GM12878 (cell line): ENCODE data around the gene ZNF154. TPM values are rescaled to one million over a fixed set of nuclear protein-coding genes. Genes with fewer than 3 reads are reported as not detected.

Source experiments
- ATAC-seq: fragments of 200-7000 bp; cut with Tn5 transposase; 3 replicates; pipeline ENCODE4 v1.9.1; 2020; ENCODE audit warnings: mild to moderate bottlenecking, moderate library complexity
- BruUV-seq: library from RNA; stranded (reverse); fragments of 400-500 nt; replicated peaks from 2 replicates; lab custom pipeline; 2021; lab: Mats Ljungman, UMichigan
- CTCF ChIA-PET: fragments of 300-600 bp; sonication (Branson Sonifier 250); formaldehyde crosslinking; extraction: SDS; loops from one replicate; lab custom pipeline; 2021; ENCODE audit warnings: inconsistent platforms; lab: Yijun Ruan, JAX
- POLR2A ChIA-PET: fragments of 350-600 bp; formaldehyde crosslinking; extraction: SDS; loops from one replicate; lab custom pipeline; 2021; ENCODE audit warnings: inconsistent platforms; lab: Charles Lee
- RAD21 ChIA-PET: fragments of 300-600 bp; sonication (Branson Sonifier 250); formaldehyde crosslinking; loops from one replicate; lab custom pipeline; 2023; ENCODE audit warnings: antibody characterized with exemption; ENCODE audit not compliant: unreplicated experiment; lab: Charles Lee
- SMC1A ChIA-PET: fragments of 300-600 bp; sonication (Branson Sonifier 250); formaldehyde crosslinking; loops from one replicate; lab custom pipeline; 2023; ENCODE audit not compliant: unreplicated experiment, uncharacterized antibody; lab: Charles Lee
- DNase-seq: peaks from one replicate; pipeline ENCODE4 v3.0.0-alpha.2; 2011; ENCODE audit warnings: low read depth, low spot score
- FAIRE-seq: peaks from 3 replicates; lab custom pipeline; 2011; peaks lifted over from hg19 to GRCh38; lab: Jason Lieb, UNC
- H2AFZ ChIP-seq: 2 replicates; pipeline ENCODE4 v1.6.0; 2011; ENCODE audit warnings: low read depth, low read length, control low read depth; ENCODE audit not compliant: control insufficient read depth
- H3K27ac ChIP-seq: 2 replicates; pipeline ENCODE4 v1.5.1; 2011; ENCODE audit warnings: control low read depth; ENCODE audit not compliant: control insufficient read depth, insufficient read depth
- H3K27me3 ChIP-seq, 2 experiments: replicated peaks in 1 of 2; 2 replicates each; pipeline versions ENCODE4 v1.6.0 to v1.6.1; 2011; ENCODE audit warnings: low read length in 1 of 2; ENCODE audit not compliant: control insufficient read depth in 2 of 2, insufficient read depth in 2 of 2
- H3K36me3 ChIP-seq, 2 experiments: 2 replicates each; pipeline ENCODE4 v1.5.1; 2011; ENCODE audit warnings: low read length in 1 of 2; ENCODE audit not compliant: control insufficient read depth in 2 of 2, insufficient read depth in 2 of 2
- H3K4me1 ChIP-seq: 2 replicates; pipeline ENCODE4 v1.6.1; 2011; ENCODE audit warnings: mild to moderate bottlenecking, low read length, moderate library complexity, mixed read lengths; ENCODE audit not compliant: control insufficient read depth, insufficient read depth
- H3K4me2 ChIP-seq: 2 replicates; pipeline ENCODE4 v1.6.0; 2011; ENCODE audit warnings: control low read depth; ENCODE audit not compliant: control insufficient read depth, insufficient read depth
- H3K4me3 ChIP-seq: fragments of 200-600 bp; sonication (generic); 2 replicates; pipeline ENCODE4 v1.5.1; 2016
- H3K79me2 ChIP-seq: 2 replicates; pipeline ENCODE4 v1.6.0; 2011; ENCODE audit warnings: low read length; ENCODE audit not compliant: control insufficient read depth, insufficient read depth
- H3K9ac ChIP-seq: 2 replicates; pipeline ENCODE4 v1.8.0; 2011; ENCODE audit warnings: low read length, control low read depth, mixed read lengths; ENCODE audit not compliant: control insufficient read depth, insufficient read depth
- H3K9me3 ChIP-seq: replicated peaks from 3 replicates; pipeline ENCODE4 v1.5.1; 2011; ENCODE audit warnings: mild to moderate bottlenecking, low read length; ENCODE audit not compliant: control insufficient read depth, insufficient read depth
- H4K20me1 ChIP-seq: 2 replicates; pipeline ENCODE4 v1.6.0; 2011; ENCODE audit not compliant: control insufficient read depth, insufficient read depth
- CUX1 ChIP-seq: IDR thresholded peaks from 2 replicates; pipeline ENCODE4 v1.6.1; 2012; ENCODE audit warnings: improper control_type of control experiment, low read depth, low read length; ENCODE audit not compliant: insufficient replicate concordance
- E2F4 ChIP-seq: IDR thresholded peaks from 2 replicates; pipeline ENCODE4 v1.6.1; 2012; ENCODE audit warnings: low read depth, low read length, improper control_type of control experiment
- FOXM1 ChIP-seq: IDR thresholded peaks from 2 replicates; pipeline ENCODE4 v1.6.1; 2012; ENCODE audit warnings: low read depth, mild to moderate bottlenecking, inconsistent platforms, low read length, moderate library complexity
- GATAD2B ChIP-seq: fragments of 450-650 bp; conservative IDR thresholded peaks from 2 replicates; pipeline ENCODE4 v1.6.1; 2017; ENCODE audit warnings: low read depth, mild to moderate bottlenecking, moderate library complexity
- IRF5 ChIP-seq: fragments of 450-650 bp; IDR thresholded peaks from 2 replicates; pipeline ENCODE4 v1.6.1; 2017; ENCODE audit warnings: borderline replicate concordance
- MTA2 ChIP-seq: fragments of 450-650 bp; IDR thresholded peaks from 2 replicates; pipeline ENCODE4 v1.6.1; 2016; ENCODE audit warnings: low read depth, mild to moderate bottlenecking, moderate library complexity
- MYB ChIP-seq: fragments of 150-350 bp; IDR thresholded peaks from 2 replicates; pipeline ENCODE4 v1.6.1; 2014; ENCODE audit warnings: mild to moderate bottlenecking, low read depth, low read length, borderline replicate concordance
- PAX5 ChIP-seq: IDR thresholded peaks from 2 replicates; pipeline ENCODE4 v1.6.1; 2011; ENCODE audit warnings: low read depth, low read length, borderline replicate concordance
- RCOR1 ChIP-seq: conservative IDR thresholded peaks from 2 replicates; pipeline ENCODE4 v1.6.1; 2012; ENCODE audit warnings: low read depth, low read length, improper control_type of control experiment
- RFX5 ChIP-seq: IDR thresholded peaks from 2 replicates; pipeline ENCODE4 v1.6.1; 2011; ENCODE audit warnings: low read depth, low read length, improper control_type of control experiment
- SREBF2 ChIP-seq: IDR thresholded peaks from 2 replicates; pipeline ENCODE4 v1.6.1; 2012; ENCODE audit warnings: mild to moderate bottlenecking, low read length
- YBX1 ChIP-seq: fragments of 450-650 bp; IDR thresholded peaks from 2 replicates; pipeline ENCODE4 v1.6.1; 2016; ENCODE audit warnings: antibody characterized with exemption
- ZZZ3 ChIP-seq: IDR thresholded peaks from 2 replicates; pipeline ENCODE4 v1.6.1; 2011; ENCODE audit warnings: low read depth; ENCODE audit not compliant: control insufficient read depth, insufficient read length
- WGBS: methylation state at CpG from one replicate; pipeline ENCODE4 v1.1.6; 2016; ENCODE audit warnings: low lambda C conversion rate; ENCODE audit not compliant: insufficient replicate concordance, insufficient coverage; ENCODE audit errors: missing lambda C conversion rate; 5-methylcytosine and 5-hydroxymethylcytosine counted together
- in situ Hi-C: fragments of 300-500 bp; cut with MboI; formaldehyde crosslinking; loops from 9 replicates; pipeline ENCODE4 v1.14.3; 2018; ENCODE audit warnings: mixed read lengths
- intact Hi-C: fragments of 100-400 bp; cut with micrococcal nuclease; formaldehyde crosslinking; loops from one replicate; pipeline ENCODE4 v1.14.2; 2022; ENCODE audit not compliant: unreplicated experiment
- polyA plus RNA-seq, 11 experiments: library from polyadenylated mRNA; depleted of rRNA in 4 of 11; unstranded in 6 of 11; stranded (reverse) in 5 of 11; fragments of >200 nt; fragmentation: Nextera tagmentation in 4 of 11; fragmentation: Illumina TruSeq in 1 of 11; extraction: Ambion mirVana in 4 of 11; extraction: Trizol in 1 of 11; gene quantifications; 1 replicate in 1 of 11; 2 replicates in 10 of 11; pipeline versions ENCODE4 v1.2.1 to v1.2.3, GENCODE V29; 2011 to 2016; ENCODE audit warnings: inconsistent platforms in 2 of 11, missing spikeins in 2 of 11, low read depth in 1 of 11
- total RNA-seq, 4 experiments: library from RNA; depleted of rRNA in 3 of 4; stranded (reverse); fragments of >200 nt in 3 of 4; fragmentation: Illumina TruSeq in 1 of 4; extraction: Trizol in 1 of 4; gene quantifications; 2 replicates each; pipeline versions ENCODE4 v1.2.1 to v1.2.3, GENCODE V29; 2013 to 2021
- TF ChIP-seq, protein P1 (sequence below): fragments of 450-650 bp; IDR thresholded peaks from 2 replicates; pipeline ENCODE4 v1.6.1; 2016; ENCODE audit warnings: mild to moderate bottlenecking
- TF ChIP-seq, protein P2 (sequence below): fragments of 450-650 bp; IDR thresholded peaks from 2 replicates; pipeline ENCODE4 v1.6.1; 2016; ENCODE audit warnings: mild to moderate bottlenecking

The ZNF154 gene
- total and polyA plus RNA-seq, 10 of the 15 experiments (the other 5 are each of a cell fraction or from before 2014, with no cell fraction given) = 0.22 to 1.9 (median 1.1) TPM

DNA sequence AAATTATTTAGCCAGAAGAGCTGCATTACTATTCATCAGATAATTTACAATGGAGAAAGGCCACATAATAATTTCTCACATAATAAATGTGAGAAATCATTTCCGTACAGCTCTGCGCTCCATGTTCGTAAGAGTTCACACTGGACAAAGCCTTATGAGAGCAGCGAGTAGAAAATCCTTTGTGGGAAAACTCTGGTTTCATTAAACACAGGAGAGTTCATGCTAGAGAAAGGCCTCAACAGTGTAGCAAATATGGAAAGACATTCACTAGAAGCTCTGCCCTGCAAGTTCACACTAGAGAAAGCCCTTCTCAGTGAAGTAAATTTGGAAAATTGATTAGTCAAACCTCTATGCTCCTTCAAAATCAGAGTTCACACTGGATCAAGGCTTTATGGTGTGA is 46.0 kb upstream of the ZNF154 start:
- Histone ChIP-seq H3K4me2 (no peak overlapping the region), H3K9me3 (peaks cover 48% of the 10 kb centered on the region), H3K27me3 (no peaks in the 10 kb centered on the region), H4K20me1 (no peaks in the 10 kb centered on the region), H3K4me1 (no peaks in the 10 kb centered on the region), H3K27ac (no peak overlapping the region), H3K79me2 (no peaks in the 10 kb centered on the region), H3K4me3 (no peak overlapping the region), H3K36me3 (peaks cover 13 to 47% of the 10 kb centered on the region in 2 experiments), H3K9ac (no peak overlapping the region), H2AFZ (no peak overlapping the region)
- in situ Hi-C loops = no loop called here
- POLR2A ChIA-PET = interaction anchor here (0.6 kb wide), 1 partner anchor 9 kb away, joined by 3 read pairs; no protein-coding TSS in a partner anchor
- SMC1A ChIA-PET = no interaction called here
- FAIRE-seq (no peak), ATAC-seq (no peak), DNase-seq (no peak)
- CTCF ChIA-PET = no interaction called here
- RAD21 ChIA-PET = no interaction called here
- BruUV-seq = no TSS peak
- 87% methylated on average over 4 of the region's 4 CpGs for WGBS
- intact Hi-C loops = no loop called here
- TF ChIP-seq E2F4 (no peak), GATAD2B (no peak), ZZZ3 (no peak), IRF5 (no peak), MTA2 (no peak), RCOR1 (no peak), PAX5 (no peak), FOXM1 (no peak), CUX1 (no peak), SREBF2 (no peak), MYB (no peak), RFX5 (no peak), YBX1 (no peak)
- TF ChIP-seq, protein P1, sequence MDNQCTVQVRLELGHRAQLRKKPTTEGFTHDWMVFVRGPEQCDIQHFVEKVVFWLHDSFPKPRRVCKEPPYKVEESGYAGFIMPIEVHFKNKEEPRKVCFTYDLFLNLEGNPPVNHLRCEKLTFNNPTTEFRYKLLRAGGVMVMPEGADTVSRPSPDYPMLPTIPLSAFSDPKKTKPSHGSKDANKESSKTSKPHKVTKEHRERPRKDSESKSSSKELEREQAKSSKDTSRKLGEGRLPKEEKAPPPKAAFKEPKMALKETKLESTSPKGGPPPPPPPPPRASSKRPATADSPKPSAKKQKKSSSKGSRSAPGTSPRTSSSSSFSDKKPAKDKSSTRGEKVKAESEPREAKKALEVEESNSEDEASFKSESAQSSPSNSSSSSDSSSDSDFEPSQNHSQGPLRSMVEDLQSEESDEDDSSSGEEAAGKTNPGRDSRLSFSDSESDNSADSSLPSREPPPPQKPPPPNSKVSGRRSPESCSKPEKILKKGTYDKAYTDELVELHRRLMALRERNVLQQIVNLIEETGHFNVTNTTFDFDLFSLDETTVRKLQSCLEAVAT = no peak
- TF ChIP-seq, protein P2, sequence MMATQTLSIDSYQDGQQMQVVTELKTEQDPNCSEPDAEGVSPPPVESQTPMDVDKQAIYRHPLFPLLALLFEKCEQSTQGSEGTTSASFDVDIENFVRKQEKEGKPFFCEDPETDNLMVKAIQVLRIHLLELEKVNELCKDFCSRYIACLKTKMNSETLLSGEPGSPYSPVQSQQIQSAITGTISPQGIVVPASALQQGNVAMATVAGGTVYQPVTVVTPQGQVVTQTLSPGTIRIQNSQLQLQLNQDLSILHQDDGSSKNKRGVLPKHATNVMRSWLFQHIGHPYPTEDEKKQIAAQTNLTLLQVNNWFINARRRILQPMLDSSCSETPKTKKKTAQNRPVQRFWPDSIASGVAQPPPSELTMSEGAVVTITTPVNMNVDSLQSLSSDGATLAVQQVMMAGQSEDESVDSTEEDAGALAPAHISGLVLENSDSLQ = no peak
